HG03135 (cell line): ENCODE results near the gene SBF1.
"Not testable (repeated sequence)": the region's sequence is repeated elsewhere in the genome, so short reads cannot be mapped to it uniquely, and the experiment has no call there.

Experiments
- ATAC-seq: cut with Tn5 transposase; IDR thresholded peaks from one replicate; pipeline ENCODE4 v1.9.1; 2021; ENCODE audit warnings: mild to moderate bottlenecking, moderate library complexity; ENCODE audit not compliant: unreplicated experiment

The SBF1 gene

GRCh38 chr22:50432131-50432876 lies 42.5 kb downstream of the SBF1 start:
- ATAC-seq, result no peak

- ATAC-seq, result no peak
These were observed 49.5 kb downstream of the SBF1 start for GRCh38 chr22:50425179-50425916.

- ATAC-seq, result no peak
These were observed 50.9 kb downstream of the SBF1 start for GRCh38 chr22:50423956-50424355.

GRCh38 chr22:50422961-50423815 lies 51.6 kb downstream of the SBF1 start:
- ATAC-seq, result no peak

GRCh38 chr22:50422046-50422445 lies 52.8 kb downstream of the SBF1 start:
- no peak for ATAC-seq

GRCh38 chr22:50420581-50420980 lies 54.3 kb downstream of the SBF1 start:
- ATAC-seq, result no peak

- ATAC-seq, result no peak
These were observed 54.8 kb downstream of the SBF1 start for GRCh38 chr22:50420015-50420414.

- ATAC-seq, result no peak
These were observed 55.7 kb downstream of the SBF1 start for GRCh38 chr22:50419116-50419515.

- no peak for ATAC-seq
These were observed 56.2 kb downstream of the SBF1 start for GRCh38 chr22:50418624-50419023.

- no peak for ATAC-seq
These were observed 57.2 kb downstream of the SBF1 start for GRCh38 chr22:50417411-50418210.

GRCh38 chr22:50416996-50417395 lies 57.8 kb downstream of the SBF1 start:
- no peak for ATAC-seq

- no peak for ATAC-seq
These were observed 59.4 kb downstream of the SBF1 start for GRCh38 chr22:50415426-50415825.

GRCh38 chr22:50414476-50415248 lies 60.2 kb downstream of the SBF1 start:
- ATAC-seq, result no peak

- ATAC-seq, result not testable (repeated sequence)
These were observed 65.9 kb downstream of the SBF1 start for GRCh38 chr22:50408954-50409353.

- no peak for ATAC-seq
These were observed 66.5 kb downstream of the SBF1 start for GRCh38 chr22:50408311-50408710.

- ATAC-seq, result no peak
These were observed 68.2 kb downstream of the SBF1 start for GRCh38 chr22:50406416-50407170.

GRCh38 chr22:50403701-50404101 lies 71.1 kb downstream of the SBF1 start:
- ATAC-seq, result no peak

- ATAC-seq, result no peak
These were observed 72.9 kb downstream of the SBF1 start for GRCh38 chr22:50401907-50402306.

GRCh38 chr22:50400931-50401330 lies 73.9 kb downstream of the SBF1 start:
- no peak for ATAC-seq
